DMS153 treated with DMSO at 0.1 percent for 48 hours (cell line): ENCODE data around the gene SYNE1.

ENCODE experiments used
- DNase-seq: peaks from one replicate; lab custom pipeline; 2025; ENCODE audit not compliant: unreplicated experiment; lab: John Stamatoyannopoulos, UW

Gene SYNE1

DNA sequence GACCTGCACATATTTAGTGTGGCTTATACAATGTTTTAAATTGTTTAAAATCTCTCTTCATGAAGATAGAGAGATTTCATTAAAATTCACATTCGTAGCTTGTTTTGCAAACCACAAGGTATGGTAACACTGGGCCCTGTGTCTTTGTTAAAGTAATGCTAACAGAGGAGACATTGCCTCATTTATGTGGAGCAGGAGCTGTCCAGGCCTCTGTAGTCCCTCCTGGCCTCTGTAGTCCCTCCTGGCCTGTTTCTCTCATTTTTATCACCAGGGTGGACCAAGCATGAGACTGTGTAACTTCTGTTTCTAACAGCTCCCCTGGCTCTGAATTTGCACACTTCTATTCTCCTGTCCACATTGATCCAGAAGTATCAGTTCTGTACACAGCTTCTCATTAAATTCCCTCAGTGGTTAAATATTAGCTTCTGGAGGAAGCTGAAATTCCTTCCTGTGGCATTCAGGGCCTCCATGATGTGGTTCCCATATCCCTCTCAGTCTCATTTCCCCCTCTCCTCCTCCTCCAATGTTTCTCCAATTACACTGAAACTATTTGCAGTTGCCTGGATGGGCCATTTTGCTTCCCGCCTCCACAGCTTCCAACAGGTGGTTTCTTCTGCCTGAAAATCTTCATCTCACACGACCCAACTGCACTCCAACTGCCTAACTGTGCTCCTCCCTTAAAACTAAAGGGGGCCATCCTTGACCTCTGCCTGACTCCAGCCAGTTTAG lies 340.4 kb downstream of the SYNE1 start:
- no peak for DNase-seq

DNA sequence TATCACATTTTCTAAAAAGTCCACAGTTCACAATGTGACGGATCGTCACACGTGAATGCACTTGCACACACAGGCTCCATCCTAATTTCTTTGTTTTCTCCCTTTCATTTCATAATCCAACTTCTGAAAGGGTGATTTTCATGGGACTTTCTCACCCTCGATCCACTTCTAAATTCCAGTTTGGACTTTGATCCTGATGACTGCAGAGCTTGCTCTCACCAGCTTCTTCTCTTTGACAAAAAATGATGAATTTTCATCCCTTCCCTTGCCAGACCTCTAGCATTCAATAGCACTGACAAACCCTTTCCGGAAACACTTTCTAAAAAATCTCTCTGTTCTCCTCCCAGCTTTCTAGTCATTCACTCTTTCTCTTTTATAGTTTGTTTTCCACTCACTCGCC lies 341.2 kb downstream of the SYNE1 start:
- no peak for DNase-seq

DNA sequence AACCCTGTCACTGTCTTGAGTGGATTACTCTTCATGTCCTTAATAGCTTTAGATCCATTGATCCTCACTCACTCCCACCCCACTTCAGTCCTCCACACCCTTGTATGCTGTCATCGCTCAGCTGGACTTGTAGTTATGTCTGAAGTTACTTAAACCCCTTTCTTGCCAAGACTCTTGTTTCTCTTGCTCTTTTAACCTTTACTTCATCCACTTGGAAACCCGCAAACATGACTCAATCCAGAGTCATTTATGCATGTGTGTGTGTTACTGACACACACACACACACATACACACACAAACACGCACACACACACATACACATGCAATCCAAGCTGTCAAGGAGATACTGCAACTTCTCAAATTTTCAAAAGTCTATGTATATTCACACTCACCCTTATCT lies 341.8 kb downstream of the SYNE1 start:
- DNase-seq: no peak

DNA sequence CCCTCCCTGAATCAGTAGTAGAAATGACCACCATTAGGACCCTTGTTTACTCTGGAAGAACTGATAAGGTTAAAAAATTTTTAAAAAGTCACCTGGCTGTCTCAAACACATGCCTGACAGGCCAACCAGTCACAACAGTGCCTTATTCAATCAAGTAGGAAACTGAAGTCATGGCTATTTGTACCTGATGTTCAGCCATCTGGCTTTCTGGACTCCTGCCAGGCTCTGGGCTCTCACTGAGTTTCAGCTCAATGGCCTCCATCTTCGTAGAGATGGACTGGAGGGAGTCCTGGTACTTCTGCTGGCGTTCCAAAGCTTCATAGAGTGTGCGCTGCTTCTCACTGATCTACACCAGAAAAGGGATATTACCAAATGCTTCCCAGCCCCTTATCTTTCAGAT lies 343.8 kb downstream of the SYNE1 start:
- DNase-seq: peak; percentile 21

DNA sequence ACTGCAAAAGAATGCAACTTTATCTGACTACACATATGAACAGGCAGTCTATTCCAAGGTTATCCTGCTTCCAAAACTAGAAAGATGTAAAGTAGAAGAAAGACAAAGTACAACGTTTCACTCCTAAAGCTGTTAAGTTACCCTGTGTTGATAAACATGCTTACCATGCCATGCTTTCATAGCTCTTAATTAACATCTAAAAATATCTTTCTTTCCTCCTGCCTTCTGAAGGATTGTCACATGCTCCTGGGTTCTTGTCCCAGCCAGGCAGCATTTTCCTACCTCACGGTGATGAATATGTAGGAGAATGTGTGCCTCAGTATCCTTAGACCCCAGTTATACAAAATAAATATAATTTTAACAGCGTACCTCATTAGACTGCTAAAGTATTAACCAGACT lies 344.6 kb downstream of the SYNE1 start:
- no peak for DNase-seq

DNA sequence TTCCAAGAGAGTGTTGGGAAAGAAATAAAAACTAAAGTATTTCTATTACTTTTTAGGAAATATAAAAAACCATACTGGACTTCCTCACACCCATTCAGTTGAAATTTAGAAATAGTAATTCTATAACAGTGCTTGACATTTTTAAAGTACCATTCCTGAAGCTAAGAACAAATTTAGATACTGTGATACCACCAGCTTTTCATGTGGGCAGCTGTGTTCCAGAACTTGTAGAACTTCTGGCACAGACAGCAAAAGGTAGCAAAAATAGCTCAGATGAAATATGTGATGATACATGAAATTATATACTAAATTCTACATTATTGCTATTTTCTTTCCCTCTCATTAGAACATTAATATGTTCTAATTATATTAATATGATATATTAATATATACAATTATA lies 346.5 kb downstream of the SYNE1 start:
- no peak for DNase-seq

DNA sequence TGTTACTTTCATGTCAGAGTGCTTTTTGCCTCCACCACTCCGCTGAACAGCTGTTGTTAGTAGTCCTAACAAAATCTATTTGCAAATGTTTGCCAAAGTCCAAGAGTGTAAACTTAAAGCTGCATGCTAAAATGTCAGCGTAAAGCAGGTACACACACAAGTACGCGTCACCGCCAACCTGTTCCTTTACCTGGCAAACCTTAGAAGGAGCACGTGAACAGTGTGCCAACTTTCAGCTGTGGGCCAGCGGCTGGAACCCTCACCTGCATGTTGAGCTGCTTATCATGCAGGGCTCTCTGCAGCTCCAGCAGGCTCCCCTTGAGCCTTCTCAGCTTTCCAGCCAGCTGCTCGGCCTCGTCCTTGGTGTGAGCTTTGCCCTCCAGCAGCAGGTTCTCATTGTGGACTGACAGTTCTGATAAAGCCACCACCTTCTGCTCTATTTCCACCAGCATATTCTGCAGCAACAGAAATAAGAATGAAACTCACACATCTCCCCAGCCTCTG lies 359.3 kb downstream of the SYNE1 start:
- peak; percentile 15 for DNase-seq

DNA sequence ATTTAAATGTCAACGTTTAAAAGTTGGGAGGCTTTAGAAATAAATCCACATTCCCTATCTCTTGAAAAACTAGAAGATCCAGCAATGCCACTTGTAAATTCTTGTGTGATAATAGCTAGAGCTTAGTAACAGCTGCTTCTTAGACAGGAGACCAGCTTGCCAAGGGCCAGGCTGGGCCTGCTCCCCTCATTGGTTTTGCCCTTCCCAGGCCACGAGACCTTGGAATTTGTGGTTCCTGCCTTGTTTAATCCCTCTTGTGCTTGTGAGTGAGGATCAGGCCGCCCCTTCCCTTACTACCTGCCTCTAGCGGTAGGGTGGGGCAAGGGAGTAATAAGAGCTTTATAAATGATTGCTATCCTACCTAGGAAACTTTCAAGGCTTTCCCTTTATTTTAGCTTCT lies 363.5 kb downstream of the SYNE1 start:
- no peak for DNase-seq

DNA sequence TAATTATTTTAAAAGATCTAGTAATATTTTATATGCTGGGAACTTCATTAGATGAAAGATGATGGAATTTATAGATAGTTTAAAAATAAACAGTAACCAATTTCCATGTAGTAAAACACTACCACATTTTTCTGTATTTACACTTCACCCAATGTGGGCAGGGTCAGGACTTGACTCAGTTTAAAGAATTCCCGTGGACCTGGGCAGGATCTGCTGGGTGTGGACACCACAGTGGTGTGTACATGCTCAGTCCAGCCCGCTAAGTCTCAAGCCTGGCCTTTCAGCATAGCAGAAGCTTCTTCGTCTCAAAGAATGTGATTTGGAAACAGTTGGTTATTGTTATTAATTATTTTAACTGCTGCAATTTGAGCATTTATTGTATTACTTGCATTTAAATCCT lies 364.2 kb downstream of the SYNE1 start:
- DNase-seq: no peak

DNA sequence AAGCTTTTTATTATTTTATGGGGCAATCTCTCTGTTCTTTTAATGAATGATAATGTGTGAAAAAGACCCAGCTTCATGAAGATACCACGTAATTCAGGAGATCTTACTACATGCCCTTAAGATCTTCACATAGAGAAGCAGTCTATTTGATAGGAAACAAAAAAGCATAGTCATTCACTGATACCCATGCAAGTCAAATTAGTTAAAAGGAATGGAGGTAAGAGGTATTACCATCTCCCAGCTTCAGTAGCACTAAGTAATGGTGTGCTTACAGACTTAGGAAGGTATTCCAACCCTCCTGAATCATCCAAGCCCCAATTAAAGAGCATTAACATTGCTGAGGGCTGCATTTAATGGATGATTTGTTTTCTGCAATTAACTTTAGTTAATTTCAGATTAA lies 364.7 kb downstream of the SYNE1 start:
- DNase-seq: no peak

DNA sequence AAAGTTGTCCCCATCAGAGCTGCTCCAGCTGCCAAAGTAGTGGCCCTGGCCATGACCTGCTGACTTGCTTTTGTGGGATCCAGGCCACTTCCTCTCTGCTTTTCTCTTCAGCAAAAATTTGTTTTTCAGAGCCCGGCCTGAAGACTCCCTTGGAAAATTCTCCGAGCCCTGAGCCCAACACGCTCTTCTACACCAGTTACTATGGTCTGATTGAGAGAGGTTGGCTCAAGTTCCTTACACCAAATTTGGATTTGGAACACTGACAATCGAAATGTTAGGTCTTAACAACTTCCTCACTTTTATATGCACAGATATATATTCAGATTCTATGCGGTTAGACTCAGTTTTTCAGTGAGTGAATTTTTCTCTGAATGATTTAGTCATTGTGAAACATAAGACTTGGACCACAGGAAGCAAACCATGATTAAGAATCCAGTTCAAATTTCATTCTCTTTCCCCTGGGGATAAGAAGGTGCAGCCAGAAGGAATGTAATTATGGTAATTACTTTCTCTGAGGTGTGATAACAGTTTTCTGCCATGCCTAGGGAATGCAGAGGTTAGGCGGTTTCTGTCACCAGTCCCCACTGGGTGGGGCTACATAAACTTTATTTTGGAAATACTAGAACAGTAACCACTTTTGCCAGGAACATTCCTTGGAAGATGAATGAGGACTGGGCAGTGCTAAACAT lies 365.2 kb downstream of the SYNE1 start:
- no peak for DNase-seq

DNA sequence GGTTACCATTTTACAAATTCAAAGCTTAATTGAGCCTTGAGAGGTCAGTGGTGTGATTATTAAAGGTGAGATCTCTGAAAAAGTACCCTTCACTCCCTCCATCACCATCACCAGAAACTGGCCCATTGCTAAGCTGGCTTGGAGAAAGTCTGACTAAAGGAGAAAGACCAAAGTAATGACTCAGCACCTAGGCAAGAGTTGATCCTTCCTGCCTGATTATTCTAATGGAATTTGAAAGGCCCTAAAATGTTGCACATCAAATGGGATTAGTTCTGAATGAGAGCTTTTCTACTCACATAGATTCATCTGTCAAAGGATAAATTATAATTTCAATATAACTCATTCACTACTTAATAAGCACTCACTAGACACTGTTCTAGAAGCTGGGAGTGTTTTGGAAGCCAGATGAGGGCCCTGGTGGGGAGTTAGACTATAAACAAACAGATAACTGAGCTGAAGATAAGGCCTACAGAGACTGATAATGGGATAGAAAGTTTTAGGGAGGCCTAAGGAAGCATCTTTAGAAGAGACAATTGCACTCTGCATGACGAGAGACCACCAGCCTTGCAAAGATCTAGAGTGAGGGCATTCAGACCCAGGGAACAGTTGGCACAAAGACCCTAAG lies 366.7 kb downstream of the SYNE1 start:
- DNase-seq: no peak

DNA sequence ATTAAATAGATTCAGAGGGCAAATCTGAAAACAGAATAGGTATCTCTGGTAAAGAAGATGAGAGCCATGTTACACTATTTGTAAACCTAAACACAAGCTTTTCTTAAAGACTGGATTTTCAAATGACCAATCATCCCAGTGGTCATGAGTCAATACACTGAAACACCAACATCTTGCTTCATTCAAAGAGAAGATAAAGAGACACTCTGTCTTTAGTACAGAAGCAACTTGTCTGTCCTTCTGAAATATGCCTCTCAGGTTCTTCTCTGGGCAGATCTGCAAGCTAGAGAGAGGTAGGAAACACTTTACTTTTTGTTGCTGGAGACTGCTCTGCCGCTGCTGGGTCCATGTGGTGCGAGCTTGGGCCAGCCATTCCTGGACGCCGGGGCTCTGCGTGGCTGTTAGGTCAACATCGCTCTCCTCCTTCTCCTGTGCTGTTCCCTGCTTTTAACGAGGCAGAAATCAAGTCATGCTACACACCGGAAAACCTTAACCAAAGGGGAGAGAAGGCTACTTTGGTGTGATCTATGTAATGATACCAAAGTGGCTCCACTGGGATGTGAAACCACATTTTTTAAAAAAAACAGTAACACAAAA lies 368.2 kb downstream of the SYNE1 start:
- DNase-seq: no peak

DNA sequence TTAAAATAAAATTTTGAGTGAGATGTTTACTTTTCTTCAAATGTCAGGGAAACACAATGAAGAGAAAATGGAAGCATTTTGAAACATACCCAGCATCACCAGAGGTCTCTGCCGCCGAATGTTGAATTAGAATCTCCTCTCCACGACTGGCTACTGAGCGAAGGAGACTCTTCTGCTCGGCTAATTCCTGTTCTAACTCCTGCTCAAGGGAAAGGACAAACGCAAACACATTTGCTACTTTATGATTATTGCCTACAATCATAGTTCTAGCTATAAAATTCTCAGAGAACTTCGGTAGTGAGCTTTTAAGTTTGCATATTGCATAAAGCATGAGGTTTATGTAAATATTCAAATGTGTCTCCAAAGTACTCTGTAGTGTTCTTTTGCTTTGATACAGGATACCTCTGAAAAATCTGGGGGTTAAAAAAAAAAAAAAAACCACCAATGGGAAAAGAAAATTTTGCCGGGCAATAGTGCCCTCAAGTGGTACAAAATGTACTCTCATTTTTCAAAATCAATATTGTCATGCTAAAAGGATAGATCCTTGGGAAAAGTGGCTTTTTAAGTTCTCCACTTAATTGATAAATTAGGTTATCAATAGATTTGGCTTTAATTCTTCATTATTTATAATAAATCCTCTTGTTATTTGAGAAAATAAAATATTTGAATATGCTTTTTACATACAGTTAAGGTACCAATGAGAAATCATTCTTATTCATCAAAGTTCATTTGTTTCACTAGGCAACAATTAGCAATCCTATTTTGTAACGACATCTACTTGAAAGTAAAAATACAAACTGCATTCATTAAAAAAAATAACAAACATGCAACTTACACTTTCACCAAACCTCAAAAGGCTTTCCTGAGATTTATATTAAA lies 369.0 kb downstream of the SYNE1 start:
- peak; percentile 45 for DNase-seq

DNA sequence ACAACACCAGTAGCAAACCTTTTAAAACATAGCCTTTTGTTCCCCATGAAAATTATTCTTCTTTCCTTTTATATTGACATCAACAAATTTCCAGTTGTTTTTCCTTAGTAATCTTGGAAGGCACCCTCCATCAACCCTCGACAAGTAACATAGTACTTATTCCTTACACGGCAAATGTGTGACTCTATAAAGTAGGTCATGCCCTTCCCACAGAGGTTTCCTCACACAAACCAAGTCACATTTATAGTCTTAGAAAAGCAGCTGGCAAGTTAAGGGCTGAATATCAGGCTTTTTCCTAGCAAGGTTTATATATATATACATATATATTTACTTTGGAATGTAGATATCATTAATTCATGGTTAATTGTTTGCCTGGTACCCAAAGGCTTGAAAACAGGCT lies 371.5 kb downstream of the SYNE1 start:
- DNase-seq: no peak

DNA sequence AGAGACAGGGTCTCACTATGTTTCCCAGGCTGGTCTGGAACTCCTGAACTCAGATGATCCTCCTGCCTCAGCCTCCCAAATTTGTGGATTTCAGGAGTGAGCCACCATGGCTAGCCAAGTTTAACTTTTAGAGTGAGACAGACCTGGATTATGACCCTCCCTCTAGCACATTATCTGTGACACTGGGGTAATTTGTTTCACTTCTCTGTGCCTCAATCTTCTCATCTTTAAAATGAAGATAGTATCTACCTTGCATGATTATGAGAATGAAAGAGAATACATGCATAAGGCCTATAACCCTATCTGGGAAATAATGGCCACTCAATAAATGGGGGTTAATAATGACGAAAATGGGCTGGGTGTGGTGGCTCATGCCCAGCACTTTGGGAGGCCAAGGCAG lies 373.6 kb downstream of the SYNE1 start:
- no peak for DNase-seq

DNA sequence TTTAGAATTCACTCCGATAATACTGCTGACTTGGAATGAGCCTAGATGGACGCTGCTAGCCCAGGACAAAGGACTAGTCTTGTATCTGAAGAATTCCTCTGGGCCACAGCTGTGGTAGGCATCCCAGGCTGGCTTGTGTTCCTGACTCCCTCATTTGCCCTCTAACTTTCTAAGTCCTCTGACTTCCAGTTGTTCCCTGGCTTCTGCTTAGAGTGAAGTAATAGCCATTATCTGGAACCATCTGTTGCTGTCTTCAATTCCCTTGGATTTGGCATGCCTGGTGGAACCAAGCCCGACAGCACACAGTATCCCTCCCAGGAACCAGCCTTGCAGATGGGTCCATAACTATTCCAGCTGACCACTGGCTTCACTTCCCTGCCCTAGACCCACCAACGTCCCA lies 376.0 kb downstream of the SYNE1 start:
- no peak for DNase-seq

DNA sequence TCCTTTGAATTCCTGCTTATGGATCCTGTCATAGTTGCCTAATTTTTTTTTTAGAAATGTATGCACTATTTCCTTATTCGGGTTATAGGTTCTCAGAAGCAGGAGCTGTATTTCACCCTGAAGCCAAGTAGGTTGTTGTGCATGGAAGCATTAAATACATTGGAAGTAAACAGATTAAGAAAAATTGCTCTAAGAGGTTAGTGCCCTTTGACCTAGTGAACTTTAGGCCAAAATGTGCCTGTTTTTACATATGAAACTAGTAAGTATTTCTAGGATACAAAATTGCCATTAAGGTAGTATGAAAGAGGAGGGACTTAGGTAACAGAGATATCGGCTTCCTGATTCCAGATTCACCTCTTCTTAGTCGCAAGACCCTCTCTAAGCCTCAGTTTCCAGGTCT lies 377.9 kb downstream of the SYNE1 start:
- DNase-seq: no peak

DNA sequence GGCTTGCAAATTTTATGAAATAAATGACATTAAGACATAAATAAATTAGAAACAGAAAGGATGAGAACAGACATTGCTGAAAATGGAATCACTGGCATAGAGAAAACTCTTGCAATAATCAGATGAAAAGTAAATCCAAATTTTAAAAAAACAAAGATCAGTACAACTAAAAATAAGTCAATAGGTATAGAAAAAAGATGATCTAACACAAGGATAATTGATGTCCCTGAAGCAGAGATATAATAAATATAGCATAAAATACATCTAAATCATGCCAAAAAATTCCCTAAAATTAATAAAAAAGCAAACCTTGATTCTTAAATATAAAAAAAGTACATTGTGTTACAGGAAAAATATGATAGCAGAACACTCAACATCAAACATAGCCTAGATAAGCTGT lies 379.6 kb downstream of the SYNE1 start:
- DNase-seq: no peak

DNA sequence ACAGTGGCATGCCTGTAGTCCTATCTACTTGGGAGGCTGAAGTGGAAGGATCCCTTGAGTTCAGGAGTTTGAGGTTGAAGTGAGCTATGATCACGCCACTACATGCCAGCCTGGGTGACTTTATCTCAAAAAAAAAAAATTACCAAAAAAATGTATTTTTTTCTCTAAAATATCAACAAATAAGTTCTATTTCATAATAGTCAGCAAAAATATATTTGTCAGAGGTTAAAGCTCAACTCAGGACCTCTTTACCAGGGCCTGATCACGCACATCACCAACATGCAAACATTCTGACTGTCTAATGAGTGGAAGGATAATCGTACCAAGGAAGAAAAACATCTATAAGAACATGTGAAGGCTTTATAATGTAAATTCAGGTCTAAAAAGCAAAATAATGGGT lies 387.0 kb downstream of the SYNE1 start:
- no peak for DNase-seq

DNA sequence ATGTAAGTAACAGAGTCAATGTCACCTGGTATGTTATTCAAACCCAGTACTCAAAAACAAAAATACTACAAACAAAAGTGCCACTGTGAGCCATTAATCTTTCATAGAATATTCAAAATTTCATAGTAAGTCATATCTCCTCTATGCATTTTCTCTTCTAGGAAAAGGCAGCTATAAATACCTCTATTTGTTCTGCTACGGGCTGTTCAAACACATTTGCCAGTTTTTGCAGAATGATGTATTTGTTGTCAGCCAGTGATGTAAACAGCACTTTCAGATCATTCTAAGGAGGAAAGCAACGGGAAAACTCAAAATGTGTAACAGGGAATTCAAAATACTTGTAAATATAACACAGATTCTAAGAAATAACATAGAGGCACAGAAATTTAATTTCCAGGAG lies 388.2 kb downstream of the SYNE1 start:
- no peak for DNase-seq
